GM19324 (cell line): ENCODE measurements around the gene GDI1.

Experiments used
- ATAC-seq: cut with Tn5 transposase; IDR thresholded peaks from one replicate; pipeline ENCODE4 v1.9.1; 2021; ENCODE audit warnings: mild to moderate bottlenecking, moderate library complexity; ENCODE audit not compliant: unreplicated experiment, low FRiP score

GDI1 gene

DNA sequence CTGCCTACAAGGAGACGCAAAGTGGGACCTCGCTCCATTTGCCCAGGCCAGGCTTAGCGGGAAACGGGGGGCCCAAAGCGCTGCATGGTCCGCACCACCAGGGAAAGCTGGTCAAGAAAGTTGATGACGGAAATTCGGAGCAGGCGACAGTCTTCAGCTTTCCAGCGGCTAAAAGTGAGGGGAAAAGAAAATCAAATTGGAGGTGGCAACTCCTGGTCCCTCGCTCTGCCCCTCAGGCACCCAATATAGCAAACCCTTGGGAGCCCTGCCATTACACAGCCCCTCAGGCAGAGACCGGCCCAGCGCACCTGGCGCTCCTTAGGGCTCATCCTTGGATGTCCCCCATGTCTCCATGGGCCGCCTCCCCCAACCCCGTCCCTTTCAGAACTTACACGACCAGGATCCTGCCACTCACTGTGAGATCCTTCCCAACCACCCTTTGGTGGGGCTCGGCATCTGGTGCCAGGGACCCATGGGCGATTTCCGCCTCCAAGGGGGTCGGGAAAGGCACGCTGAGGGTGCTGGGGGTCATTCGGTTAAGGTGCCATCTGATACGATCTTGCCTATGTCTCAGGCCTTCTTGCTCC is 41.0 kb downstream of the GDI1 start:
- ATAC-seq = no peak

DNA sequence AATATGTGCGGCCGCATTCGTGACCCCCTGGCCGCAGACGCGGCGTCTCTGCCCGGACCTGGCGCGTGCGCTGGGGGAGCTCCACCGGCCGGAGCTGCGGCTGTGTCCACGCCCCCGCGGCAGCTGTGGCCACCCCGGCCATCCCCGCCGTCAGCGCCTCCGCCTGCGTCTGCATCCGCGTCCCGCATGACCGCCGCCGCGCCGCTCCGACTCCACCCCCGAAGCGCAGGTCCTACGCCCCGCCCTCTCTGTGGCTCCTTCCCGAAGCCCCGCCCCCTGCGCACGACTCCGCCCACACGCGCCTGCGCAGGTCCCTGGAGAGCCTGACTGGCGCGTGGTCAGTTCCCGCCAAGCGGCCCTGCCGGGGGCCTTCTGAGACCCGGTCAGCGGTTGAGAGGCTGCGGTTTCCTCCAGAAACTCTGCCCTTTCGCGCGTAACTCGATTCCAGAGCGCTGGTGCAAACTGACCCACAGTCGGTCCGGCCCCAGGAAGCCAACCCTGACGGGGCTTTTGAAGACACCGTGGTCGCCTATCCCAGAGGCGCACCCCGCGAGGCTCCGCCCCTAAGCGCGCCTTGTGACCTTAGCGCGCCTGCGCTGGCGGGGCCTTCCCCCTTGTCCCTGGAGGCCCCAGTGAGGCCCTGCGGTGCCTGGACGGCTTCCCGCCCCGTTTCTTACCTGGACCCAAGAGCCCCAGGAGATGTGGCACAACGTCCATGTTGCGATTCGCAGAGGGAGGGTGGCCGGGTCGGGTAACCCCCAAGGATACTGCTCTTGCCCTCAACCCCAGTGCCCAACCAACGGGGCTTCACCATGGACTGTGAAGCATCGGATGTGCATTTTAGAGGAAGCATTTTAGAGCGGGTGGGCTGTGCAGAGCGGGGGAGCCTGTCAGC is 42.0 kb downstream of the GDI1 start, which contains the start of gene LAGE3:
LAGE3 (minus strand) TSS at position 554 of the 895 bp plus-strand sequence; CDS start at position 188, 366 bp downstream.
- ATAC-seq = peak; percentile 85

DNA sequence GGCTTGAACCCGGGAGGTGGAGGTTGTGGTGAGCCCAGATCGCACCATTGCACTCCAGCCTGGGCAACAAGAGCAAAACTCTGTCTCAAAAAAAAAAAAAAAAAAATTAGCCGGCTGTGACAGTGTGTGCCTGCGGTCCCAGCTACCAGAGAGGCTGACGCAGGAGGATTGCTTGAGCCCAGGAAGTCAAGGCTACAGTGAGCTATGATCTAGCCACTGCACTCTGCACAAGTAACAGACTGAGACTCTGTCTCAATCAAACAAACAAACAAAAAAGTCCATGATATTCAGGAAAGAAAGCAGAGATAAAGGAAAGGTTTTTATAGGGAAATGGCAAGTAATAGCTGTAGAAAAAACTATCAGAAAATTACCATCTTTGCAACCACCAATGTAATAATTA is 44.2 kb downstream of the GDI1 start:
- ATAC-seq = no peak

- ATAC-seq = no peak
These were observed 45.1 kb downstream of the GDI1 start for GRCh38 chrX:154481911-154482601.

DNA sequence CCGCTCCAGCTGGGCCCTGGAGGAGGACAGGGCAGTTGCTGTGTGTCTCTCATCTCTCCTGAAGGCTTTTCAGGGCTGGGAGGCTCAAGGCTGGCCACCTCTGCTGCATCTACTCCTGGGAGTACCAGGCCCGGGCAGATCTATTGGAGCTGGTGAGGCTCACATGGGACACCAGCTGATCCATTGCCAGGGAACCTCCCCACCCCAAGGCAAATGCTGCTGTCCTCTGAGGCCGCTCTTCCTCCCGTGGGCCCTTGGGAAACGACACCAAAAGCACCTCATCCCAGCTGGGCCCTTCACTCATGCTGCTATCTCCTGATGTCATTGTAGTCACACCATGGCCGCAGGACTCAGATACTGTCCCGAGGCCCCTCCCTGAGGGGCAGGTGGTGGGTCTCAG is 45.8 kb downstream of the GDI1 start:
- no peak for ATAC-seq

GRCh38 chrX:154483325-154483724 is 46.4 kb downstream of the GDI1 start:
- ATAC-seq = no peak

GRCh38 chrX:154484255-154485149 is 47.5 kb downstream of the GDI1 start:
- ATAC-seq = no peak

DNA sequence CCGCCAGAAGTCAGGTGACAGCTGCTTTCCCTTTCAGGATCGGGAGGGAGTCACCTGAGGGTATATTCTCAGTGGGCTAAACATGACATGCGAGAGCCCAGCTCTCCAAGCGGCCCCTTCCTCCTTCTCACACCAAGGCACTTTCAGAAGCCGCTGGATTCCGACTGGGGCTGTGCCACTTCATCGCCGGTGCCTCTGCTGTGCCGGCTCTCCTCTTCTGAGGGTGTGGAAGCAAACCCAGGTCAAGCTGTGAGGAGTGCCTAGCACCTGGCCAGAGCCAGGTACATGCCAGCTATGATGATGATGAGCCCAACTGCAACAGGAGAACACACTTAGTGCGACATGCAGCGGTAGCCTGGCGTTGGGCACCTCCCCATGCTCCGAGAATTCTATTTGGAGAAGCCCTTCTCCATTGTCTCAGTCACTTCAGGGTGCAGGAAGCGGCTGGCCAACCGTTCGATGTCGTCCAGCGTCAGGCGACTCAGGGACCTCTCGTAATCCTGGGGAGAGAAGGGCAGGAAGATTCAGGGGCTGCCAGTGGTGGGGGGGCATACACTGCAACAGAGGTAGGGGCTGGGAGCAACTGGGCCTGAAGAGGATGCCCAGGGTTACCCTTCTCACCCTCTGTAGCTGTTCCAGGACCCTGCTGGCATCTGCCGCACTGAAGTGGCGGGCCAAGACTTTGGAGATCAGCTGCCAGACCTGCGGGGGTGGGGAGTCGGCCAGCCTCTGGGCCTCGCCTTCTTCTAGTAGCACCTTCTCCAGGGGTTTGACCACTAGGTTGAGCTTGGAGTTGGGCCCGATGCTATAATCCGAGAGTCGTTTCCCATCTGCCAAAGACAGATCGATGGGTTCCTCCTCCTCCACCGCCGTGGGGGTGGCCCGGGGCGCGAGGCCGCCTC is 48.4 kb downstream of the GDI1 start:
- ATAC-seq = no peak

- no peak for ATAC-seq
These were observed 49.1 kb downstream of the GDI1 start for GRCh38 chrX:154486052-154486395.

DNA sequence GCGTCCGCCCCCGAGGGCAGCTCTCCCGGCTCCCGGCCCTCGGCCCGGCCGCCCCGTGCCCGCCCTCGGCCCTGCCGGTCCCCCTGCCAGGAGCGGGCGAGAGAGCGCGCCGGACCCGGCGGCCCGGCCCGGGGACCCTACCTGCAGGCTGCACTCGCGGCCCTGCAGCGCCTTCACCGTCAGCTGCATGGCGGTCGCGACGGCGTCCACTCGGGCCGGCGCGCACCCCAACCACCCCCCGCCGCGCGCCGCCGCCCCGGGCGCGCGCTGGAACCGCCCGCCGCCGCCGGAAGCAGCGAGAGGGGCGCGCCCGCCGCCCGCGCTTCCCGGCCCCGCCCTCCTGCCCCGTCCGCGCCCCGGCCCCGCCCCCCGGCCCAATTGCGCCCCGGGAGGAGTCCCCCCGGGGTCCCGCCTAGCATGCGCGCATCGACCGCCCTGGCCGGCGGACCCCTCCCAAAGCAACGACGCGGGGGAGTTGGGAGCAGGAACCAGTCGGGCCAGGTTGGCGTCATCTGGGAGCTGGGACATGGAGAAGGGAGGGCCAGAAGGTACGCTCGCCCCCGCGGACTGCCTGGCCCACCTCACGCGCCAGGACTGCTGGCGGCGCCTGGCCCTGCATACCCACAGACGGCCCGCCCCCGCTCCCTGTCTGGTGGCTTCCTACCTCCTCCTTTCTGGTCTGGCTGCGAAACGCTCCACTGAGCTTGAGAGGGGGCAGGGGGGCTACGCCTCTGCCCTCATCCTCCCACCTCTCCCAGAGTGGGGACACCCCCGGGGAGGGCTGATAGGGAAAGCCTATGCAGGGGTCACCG is 49.6 kb downstream of the GDI1 start, which contains the start of gene UBL4A:
UBL4A (minus strand) TSS at position 220 of the 812 bp plus-strand sequence; CDS start at position 189, 31 bp downstream.
- ATAC-seq = no peak

- ATAC-seq = no peak
These were observed 50.8 kb downstream of the GDI1 start for GRCh38 chrX:154487518-154488290.

DNA sequence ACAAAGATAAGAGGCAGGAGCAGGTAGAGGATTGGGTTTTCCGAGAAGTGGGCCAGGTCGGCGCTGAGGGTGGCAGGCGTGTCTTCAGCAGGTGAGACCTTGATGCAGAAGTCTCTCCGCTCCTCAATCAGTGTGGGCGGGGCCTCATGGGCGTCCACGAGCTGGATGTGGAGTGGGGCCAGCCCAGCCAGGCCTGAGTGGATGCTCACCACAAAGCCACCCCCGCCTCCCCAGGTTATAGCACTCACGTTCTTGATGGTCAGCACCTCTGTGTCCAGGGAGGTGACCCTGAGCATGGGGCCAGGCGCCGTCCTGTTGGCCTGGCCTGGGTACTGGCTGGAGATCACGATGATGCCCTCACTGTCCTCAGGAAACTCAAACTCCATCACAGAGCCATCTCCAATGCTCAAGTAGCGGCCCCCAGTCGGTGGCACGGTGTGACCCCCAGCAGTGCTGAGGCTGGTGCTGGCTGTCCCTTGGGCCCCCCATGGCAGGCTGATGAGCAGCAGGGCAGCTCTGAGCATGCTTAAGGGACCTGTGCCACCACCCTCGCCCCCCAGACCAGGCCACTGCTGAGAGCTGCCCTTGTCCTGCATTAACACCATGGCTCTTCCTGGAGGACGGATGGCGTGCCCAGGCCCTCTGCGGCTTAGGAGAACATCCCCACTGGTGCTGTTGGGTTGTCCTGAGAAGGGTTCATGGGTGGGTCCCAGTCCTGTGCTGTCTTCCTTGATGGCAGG is 51.6 kb downstream of the GDI1 start:
- no peak for ATAC-seq

DNA sequence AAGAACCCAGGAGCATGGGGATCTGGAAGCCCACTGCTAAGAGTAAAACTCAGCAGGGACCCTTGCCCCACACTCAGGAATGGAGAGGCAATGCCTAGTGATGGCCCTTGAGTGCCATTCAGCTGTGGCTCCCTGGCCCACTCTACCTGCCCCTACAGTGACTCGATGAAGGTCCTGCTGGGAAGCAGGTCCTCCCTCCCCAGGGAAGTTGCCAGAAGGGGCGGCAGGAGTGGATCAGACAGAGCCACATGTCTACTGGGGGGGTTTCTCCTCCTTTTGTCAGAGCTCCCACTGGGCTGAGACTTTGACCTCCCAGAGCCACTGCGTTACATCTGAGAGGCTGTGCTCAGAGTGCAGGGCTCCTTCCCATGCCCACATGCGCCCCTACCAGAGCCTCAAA is 52.2 kb downstream of the GDI1 start:
- ATAC-seq = no peak

GRCh38 chrX:154490021-154490413 is 53.1 kb downstream of the GDI1 start:
- peak; percentile 14 for ATAC-seq

GRCh38 chrX:154490414-154491083 is 53.6 kb downstream of the GDI1 start, which contains the start of gene SLC10A3:
TSS of gene SLC10A3 (minus strand) at chrX:154490629. CDS start at chrX:154488940, 1,689 bp downstream.
- peak; percentile 80 for ATAC-seq
